Panc1 (cell line): ENCODE measurements around the gene ZXDA. TPM values are rescaled to one million over a fixed set of nuclear protein-coding genes. Genes with fewer than 3 reads are reported as not detected.

ENCODE experiments used
- ATAC-seq: fragments of 200-7000 bp; cut with Tn5 transposase; 2 replicates; pipeline ENCODE4 v1.9.1; 2020; ENCODE audit warnings: mild to moderate bottlenecking, moderate library complexity
- BruUV-seq: library from RNA; stranded (reverse); fragments of 400-500 nt; replicated peaks from 2 replicates; lab custom pipeline; 2021; lab: Mats Ljungman, UMichigan
- CTCF ChIA-PET: fragments of 300-600 bp; sonication (Branson Sonifier 250); formaldehyde crosslinking; loops from one replicate; lab custom pipeline; 2022; ENCODE audit warnings: antibody characterized with exemption; lab: Charles Lee
- POLR2A ChIA-PET: fragments of 300-600 bp; sonication (Branson Sonifier 250); formaldehyde crosslinking; loops from one replicate; lab custom pipeline; 2022; ENCODE audit warnings: antibody characterized with exemption; lab: Charles Lee
- DNase-seq: peaks from one replicate; pipeline ENCODE4 v3.0.0-alpha.2; 2010; ENCODE audit warnings: low read depth, low spot score
- H3K27ac ChIP-seq: 2 replicates; pipeline ENCODE4 v1.5.1; 2011; ENCODE audit warnings: mild to moderate bottlenecking, low read length, inconsistent platforms
- H3K27me3 ChIP-seq: fragments of 200-500 bp; sonication (Bioruptor generic); 2 replicates; pipeline ENCODE4 v1.6.0; 2014; ENCODE audit warnings: low read length, inconsistent platforms; ENCODE audit not compliant: control insufficient read depth, insufficient read depth
- H3K36me3 ChIP-seq: fragments of 200-500 bp; sonication (Bioruptor generic); 2 replicates; pipeline ENCODE4 v1.5.1; 2014; ENCODE audit warnings: inconsistent platforms, mild to moderate bottlenecking, low read length, moderate library complexity; ENCODE audit not compliant: control insufficient read depth, insufficient read depth
- H3K4me1 ChIP-seq: 2 replicates; pipeline ENCODE4 v1.5.1; 2011; ENCODE audit warnings: inconsistent platforms, mild to moderate bottlenecking, low read length, moderate library complexity; ENCODE audit not compliant: control insufficient read depth, insufficient read depth
- H3K4me3 ChIP-seq, 2 experiments: 2 replicates each; pipeline ENCODE4 v1.5.1; 2011 to 2012; ENCODE audit warnings: low read depth in 2 of 2, low read length in 2 of 2, mild to moderate bottlenecking in 2 of 2, inconsistent platforms in 1 of 2, moderate library complexity in 1 of 2
- H3K9me3 ChIP-seq: fragments of 200-500 bp; sonication (Bioruptor generic); 2 replicates; pipeline ENCODE4 v1.5.1; 2014; ENCODE audit warnings: low read depth, mild to moderate bottlenecking, inconsistent platforms, low read length, moderate library complexity; ENCODE audit not compliant: control insufficient read depth, insufficient read depth
- POLR2AphosphoS5 ChIP-seq: IDR thresholded peaks from 2 replicates; pipeline ENCODE4 v1.6.1; 2012; ENCODE audit warnings: mild to moderate bottlenecking, low read depth, low read length, moderate library complexity
- SIN3A ChIP-seq: IDR thresholded peaks from 2 replicates; pipeline ENCODE4 v1.6.1; 2012; ENCODE audit warnings: low read depth, mild to moderate bottlenecking, low read length, moderate library complexity, borderline replicate concordance; ENCODE audit not compliant: insufficient read depth
- TCF7L2 ChIP-seq: IDR thresholded peaks from 2 replicates; pipeline ENCODE4 v1.6.1; 2011; ENCODE audit warnings: mild to moderate bottlenecking, low read depth, low read length, inconsistent platforms
- in situ Hi-C: cut with HindIII; loops from 2 replicates; pipeline ENCODE4 v1.10.0; 2016; ENCODE audit warnings: low sequenced_read_pairs, low pct_unique_long_range_greater_than_20kb
- intact Hi-C: fragments of 100-400 bp; cut with micrococcal nuclease; formaldehyde crosslinking; loops from one replicate; pipeline ENCODE4 v1.10.0; 2022; ENCODE audit not compliant: unreplicated experiment
- total RNA-seq: library from RNA; stranded (reverse); gene quantifications from one replicate; pipeline ENCODE4 v1.2.1, GENCODE V29; 2021; ENCODE audit not compliant: unreplicated experiment
- TF ChIP-seq, protein P1 (sequence below), 2 experiments: IDR thresholded peaks; 2 replicates each; pipeline ENCODE4 v1.6.1; 2011 to 2012; ENCODE audit warnings: low read depth in 2 of 2, control low read depth in 1 of 2, low read length in 1 of 2, mild to moderate bottlenecking in 1 of 2, moderate library complexity in 1 of 2; ENCODE audit not compliant: insufficient read depth in 1 of 2
- TF ChIP-seq, protein P2 (sequence below): fragments of 450-650 bp; IDR thresholded peaks from 2 replicates; pipeline ENCODE4 v1.5.1; 2017; ENCODE audit warnings: mild to moderate bottlenecking

Gene ZXDA
- total RNA-seq, 1 experiment from 2014 or later: 3.9 TPM

DNA sequence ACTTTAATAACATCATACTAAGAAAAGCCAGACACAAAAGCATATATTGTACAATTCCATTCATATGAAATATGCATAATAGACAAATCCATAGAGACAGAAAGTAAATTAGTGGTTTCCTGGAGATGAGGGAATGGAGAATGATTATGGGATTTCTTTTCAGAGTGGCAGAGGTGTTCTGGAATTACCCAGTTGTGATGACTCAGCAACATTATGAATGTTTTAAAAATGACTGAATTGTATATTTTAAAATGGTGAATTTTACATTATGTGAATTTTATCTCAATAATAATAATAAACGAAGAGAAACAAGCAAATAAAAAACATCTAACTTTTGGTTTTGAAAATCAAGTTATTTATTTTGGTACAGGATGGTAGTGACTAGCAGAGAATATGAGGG, 11.2 kb downstream of the ZXDA start:
- in situ Hi-C loops (no loop called here), intact Hi-C loops (no loop called here)
- Histone ChIP-seq H3K36me3 (no peaks in the 10 kb centered on the region), H3K27me3 (no peaks in the 10 kb centered on the region), H3K9me3 (no peaks in the 10 kb centered on the region), H3K4me3 (no peak overlapping the region), H3K4me1 (peaks cover 3% of the 10 kb centered on the region; the same call in 1 of the 2 replicates), H3K27ac (no peak overlapping the region)
- BruUV-seq: no TSS peak
- no peak for ATAC-seq
- ChIA-PET POLR2A (no interaction called here), CTCF (no interaction called here)
- TF ChIP-seq POLR2AphosphoS5 (no peak), TCF7L2 (no peak)
- TF ChIP-seq, protein P1, sequence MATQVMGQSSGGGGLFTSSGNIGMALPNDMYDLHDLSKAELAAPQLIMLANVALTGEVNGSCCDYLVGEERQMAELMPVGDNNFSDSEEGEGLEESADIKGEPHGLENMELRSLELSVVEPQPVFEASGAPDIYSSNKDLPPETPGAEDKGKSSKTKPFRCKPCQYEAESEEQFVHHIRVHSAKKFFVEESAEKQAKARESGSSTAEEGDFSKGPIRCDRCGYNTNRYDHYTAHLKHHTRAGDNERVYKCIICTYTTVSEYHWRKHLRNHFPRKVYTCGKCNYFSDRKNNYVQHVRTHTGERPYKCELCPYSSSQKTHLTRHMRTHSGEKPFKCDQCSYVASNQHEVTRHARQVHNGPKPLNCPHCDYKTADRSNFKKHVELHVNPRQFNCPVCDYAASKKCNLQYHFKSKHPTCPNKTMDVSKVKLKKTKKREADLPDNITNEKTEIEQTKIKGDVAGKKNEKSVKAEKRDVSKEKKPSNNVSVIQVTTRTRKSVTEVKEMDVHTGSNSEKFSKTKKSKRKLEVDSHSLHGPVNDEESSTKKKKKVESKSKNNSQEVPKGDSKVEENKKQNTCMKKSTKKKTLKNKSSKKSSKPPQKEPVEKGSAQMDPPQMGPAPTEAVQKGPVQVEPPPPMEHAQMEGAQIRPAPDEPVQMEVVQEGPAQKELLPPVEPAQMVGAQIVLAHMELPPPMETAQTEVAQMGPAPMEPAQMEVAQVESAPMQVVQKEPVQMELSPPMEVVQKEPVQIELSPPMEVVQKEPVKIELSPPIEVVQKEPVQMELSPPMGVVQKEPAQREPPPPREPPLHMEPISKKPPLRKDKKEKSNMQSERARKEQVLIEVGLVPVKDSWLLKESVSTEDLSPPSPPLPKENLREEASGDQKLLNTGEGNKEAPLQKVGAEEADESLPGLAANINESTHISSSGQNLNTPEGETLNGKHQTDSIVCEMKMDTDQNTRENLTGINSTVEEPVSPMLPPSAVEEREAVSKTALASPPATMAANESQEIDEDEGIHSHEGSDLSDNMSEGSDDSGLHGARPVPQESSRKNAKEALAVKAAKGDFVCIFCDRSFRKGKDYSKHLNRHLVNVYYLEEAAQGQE (IDR thresholded peaks at IDR 0.05; ENCODE audit: insufficient read depth in 1 of 2, low read depth in 2 of 2, low read length in 1 of 2): no peak
- no peak for DNase-seq

DNA sequence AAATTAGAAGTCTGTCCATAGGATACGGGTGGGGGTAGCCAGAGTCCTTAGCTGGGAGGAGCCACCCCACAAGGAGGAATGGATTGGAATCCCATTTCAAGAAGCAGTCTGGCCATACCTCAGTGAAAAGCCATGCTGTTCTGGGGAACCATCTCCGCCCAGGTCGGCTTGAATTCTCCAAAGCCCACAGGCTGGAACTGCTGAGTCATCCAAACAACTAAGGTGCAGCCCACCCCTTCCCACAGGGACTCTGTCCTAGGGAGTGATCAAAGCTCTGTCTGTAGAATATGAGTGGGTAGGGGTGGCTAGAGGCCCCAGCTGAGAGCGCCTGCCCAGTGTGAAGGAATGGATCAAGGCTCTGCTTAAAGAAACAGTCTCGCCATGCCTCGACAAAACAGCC, 38.8 kb downstream of the ZXDA start:
- intact Hi-C loops: no loop called here
- ChIA-PET CTCF (no interaction called here), POLR2A (no interaction called here)
- TF ChIP-seq POLR2AphosphoS5 (no peak), SIN3A (no peak), TCF7L2 (no peak)
- TF ChIP-seq, protein P1 (IDR thresholded peaks at IDR 0.05; ENCODE audit: insufficient read depth in 1 of 2, low read depth in 2 of 2, low read length in 1 of 2): no peak
- TF ChIP-seq, protein P2, sequence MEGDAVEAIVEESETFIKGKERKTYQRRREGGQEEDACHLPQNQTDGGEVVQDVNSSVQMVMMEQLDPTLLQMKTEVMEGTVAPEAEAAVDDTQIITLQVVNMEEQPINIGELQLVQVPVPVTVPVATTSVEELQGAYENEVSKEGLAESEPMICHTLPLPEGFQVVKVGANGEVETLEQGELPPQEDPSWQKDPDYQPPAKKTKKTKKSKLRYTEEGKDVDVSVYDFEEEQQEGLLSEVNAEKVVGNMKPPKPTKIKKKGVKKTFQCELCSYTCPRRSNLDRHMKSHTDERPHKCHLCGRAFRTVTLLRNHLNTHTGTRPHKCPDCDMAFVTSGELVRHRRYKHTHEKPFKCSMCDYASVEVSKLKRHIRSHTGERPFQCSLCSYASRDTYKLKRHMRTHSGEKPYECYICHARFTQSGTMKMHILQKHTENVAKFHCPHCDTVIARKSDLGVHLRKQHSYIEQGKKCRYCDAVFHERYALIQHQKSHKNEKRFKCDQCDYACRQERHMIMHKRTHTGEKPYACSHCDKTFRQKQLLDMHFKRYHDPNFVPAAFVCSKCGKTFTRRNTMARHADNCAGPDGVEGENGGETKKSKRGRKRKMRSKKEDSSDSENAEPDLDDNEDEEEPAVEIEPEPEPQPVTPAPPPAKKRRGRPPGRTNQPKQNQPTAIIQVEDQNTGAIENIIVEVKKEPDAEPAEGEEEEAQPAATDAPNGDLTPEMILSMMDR: no peak
- H3K4me1 ChIP-seq: no peaks in the 10 kb centered on the region
- ATAC-seq: no peak
- no peaks in the 10 kb centered on the region for H3K9me3 ChIP-seq
- H3K36me3 ChIP-seq: no peaks in the 10 kb centered on the region
- no peaks in the 10 kb centered on the region for H3K27me3 ChIP-seq
- in situ Hi-C loops: no loop called here
- H3K4me3 ChIP-seq: no peak overlapping the region
- BruUV-seq: no TSS peak
- DNase-seq: no peak
- H3K27ac ChIP-seq: no peak overlapping the region

Other genes starting within 250 kb of the ZXDA start
- not detected for gene NLRP2B, start 230.2 kb downstream of the ZXDA start, total RNA-seq